Lower lobe of right lung (tissue), 2 donors: ENCODE measurements around the gene RAB11FIP4. TPM values are rescaled to one million over a fixed set of nuclear protein-coding genes. Genes with fewer than 3 reads are reported as not detected.

Experiments used
- ATAC-seq, 2 donors: fragments of 200-7000 bp; cut with Tn5 transposase; one replicate each; pipeline ENCODE4 v1.9.1; 2020 to 2022; ENCODE audit warnings: mild to moderate bottlenecking in 2 of 2, moderate library complexity in 2 of 2
- DNase-seq: peaks from one replicate; pipeline ENCODE4 v3.0.0-alpha.2; 2020
- H3K27ac ChIP-seq: fragments of 200-600 bp; one replicate; pipeline ENCODE4 v1.8.0; 2022
- H3K27me3 ChIP-seq: fragments of 200-600 bp; one replicate; pipeline ENCODE4 v1.8.0; 2022; ENCODE audit warnings: low read depth
- H3K36me3 ChIP-seq: fragments of 200-600 bp; one replicate; pipeline ENCODE4 v1.8.0; 2022; ENCODE audit warnings: mild to moderate bottlenecking
- H3K4me1 ChIP-seq: fragments of 200-600 bp; one replicate; pipeline ENCODE4 v1.8.0; 2022
- H3K4me3 ChIP-seq: fragments of 200-600 bp; one replicate; pipeline ENCODE4 v1.8.0; 2022; ENCODE audit warnings: mild to moderate bottlenecking
- H3K9me3 ChIP-seq: fragments of 200-600 bp; one replicate; pipeline ENCODE4 v1.8.0; 2022
- intact Hi-C: fragments of 100-400 bp; cut with DNase I; formaldehyde crosslinking; loops from one replicate; pipeline ENCODE4 v1.11.0; 2022
- total RNA-seq: library from RNA; stranded (reverse); fragmentation: NEBNext Ultra II Directional; extraction: Animal tissue kit (Norgen Biotek cat#: 25700); gene quantifications from one replicate; pipeline ENCODE4 v1.2.1, GENCODE V29; 2021
- TF ChIP-seq, protein P1 (sequence below): fragments of 200-600 bp; IDR thresholded peaks from one replicate; pipeline ENCODE4 v1.8.0; 2022; ENCODE audit warnings: antibody characterized with exemption, mild to moderate bottlenecking
- donor health status: DM: no; HTN: yes; CAD: no; lungs with severe emphysema.

The RAB11FIP4 gene
- total RNA-seq, 1 donor from 2014 or later, result 15.7 TPM

DNA sequence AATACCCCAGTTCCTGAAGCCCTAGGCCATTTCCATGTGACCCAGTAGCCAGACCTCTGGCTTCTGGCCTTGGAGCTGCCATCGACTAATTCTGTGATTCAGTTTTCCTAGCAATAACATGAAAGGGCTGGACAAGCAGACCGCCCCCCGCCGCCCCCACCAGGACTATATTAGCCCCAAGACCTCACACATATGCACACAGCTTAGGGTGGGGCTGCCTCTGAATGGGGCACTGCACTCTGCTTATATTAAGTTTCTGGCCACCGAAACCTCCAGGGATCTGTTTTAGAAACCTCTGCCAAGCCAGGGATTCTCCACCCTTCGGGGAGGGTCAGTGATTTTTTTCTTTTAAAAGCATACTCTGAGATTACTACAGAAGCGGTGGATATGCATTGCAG is 2.3 kb downstream of the RAB11FIP4 start:
- DNase-seq, result no peak
- no peak overlapping the region for H3K4me3 ChIP-seq
- H3K27ac ChIP-seq, result no peak overlapping the region
- H3K27me3 ChIP-seq, result peaks cover 47% of the 10 kb centered on the region
- no peaks in the 10 kb centered on the region for H3K36me3 ChIP-seq
- TF ChIP-seq, protein P1, sequence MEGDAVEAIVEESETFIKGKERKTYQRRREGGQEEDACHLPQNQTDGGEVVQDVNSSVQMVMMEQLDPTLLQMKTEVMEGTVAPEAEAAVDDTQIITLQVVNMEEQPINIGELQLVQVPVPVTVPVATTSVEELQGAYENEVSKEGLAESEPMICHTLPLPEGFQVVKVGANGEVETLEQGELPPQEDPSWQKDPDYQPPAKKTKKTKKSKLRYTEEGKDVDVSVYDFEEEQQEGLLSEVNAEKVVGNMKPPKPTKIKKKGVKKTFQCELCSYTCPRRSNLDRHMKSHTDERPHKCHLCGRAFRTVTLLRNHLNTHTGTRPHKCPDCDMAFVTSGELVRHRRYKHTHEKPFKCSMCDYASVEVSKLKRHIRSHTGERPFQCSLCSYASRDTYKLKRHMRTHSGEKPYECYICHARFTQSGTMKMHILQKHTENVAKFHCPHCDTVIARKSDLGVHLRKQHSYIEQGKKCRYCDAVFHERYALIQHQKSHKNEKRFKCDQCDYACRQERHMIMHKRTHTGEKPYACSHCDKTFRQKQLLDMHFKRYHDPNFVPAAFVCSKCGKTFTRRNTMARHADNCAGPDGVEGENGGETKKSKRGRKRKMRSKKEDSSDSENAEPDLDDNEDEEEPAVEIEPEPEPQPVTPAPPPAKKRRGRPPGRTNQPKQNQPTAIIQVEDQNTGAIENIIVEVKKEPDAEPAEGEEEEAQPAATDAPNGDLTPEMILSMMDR, result no peak
- intact Hi-C loops, result no loop called here
- no peak for ATAC-seq
- peaks cover 13% of the 10 kb centered on the region for H3K4me1 ChIP-seq
- H3K9me3 ChIP-seq, result no peaks in the 10 kb centered on the region

DNA sequence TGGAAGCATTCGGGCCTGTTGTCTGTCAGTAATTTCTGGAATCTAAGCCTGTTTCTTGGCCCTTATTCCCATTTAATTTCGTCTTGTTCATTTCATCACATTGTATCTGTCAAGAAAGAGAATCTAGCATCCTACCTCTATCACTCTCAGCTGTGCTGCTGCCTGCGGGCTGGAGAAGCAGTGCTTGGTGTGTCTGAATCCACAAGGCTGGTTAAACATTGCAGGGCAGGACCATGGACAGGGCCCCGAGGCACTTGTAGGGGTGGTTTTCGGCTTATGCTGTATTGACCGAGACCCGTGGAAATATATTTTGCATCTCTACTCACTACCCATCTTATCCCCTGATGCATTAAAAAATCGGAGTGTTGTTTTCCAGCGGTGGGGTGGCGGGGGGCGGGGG is 3.1 kb downstream of the RAB11FIP4 start:
- TF ChIP-seq, protein P1, result no peak
- Histone ChIP-seq H3K9me3 (no peaks in the 10 kb centered on the region), H3K27ac (no peak overlapping the region), H3K4me1 (peaks cover 13% of the 10 kb centered on the region), H3K36me3 (no peaks in the 10 kb centered on the region), H3K27me3 (peaks cover 47% of the 10 kb centered on the region), H3K4me3 (no peak overlapping the region)
- DNase-seq, result no peak
- intact Hi-C loops, result no loop called here
- no peak for ATAC-seq

DNA sequence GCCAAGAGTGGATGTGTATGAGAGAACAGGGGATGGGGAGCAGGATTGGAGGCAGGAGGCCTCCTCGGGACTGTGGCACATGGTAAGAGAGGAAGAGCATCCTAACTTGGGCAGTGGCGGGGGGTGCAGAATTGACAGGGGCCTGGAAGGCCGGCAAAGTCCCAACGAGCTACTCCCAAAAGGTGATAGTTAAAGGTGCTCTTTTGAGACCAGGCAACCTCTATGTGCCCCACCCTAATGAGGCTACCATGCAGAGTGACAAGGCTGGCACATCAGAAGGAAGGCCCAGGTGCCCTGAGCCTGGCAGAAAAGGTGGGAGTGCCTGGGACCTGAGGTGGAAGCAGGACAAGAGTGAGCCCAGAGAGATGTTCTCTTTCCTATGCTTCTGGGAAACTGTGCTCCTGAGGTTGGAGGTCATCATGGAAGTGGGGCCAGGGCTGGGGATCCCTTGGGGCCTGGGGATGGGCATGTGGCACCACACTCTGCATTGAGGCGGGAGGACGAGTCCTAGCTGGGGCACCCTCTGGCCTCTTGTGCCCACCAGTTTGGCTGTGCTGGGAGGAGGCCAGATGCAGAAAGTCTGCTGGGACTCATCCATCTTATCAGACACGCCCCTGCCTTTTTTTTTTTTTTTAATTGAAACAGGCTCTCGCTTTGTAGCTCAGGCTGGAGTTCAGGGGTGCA is 5.9 kb downstream of the RAB11FIP4 start:
- Histone ChIP-seq H3K9me3 (no peaks in the 10 kb centered on the region), H3K36me3 (no peaks in the 10 kb centered on the region), H3K27ac (no peak overlapping the region), H3K4me1 (peaks cover 2% of the 10 kb centered on the region), H3K4me3 (no peak overlapping the region), H3K27me3 (peaks cover 22% of the 10 kb centered on the region)
- intact Hi-C loops, result no loop called here
- TF ChIP-seq, protein P1, result no peak
- ATAC-seq (no peak), DNase-seq (no peak)

DNA sequence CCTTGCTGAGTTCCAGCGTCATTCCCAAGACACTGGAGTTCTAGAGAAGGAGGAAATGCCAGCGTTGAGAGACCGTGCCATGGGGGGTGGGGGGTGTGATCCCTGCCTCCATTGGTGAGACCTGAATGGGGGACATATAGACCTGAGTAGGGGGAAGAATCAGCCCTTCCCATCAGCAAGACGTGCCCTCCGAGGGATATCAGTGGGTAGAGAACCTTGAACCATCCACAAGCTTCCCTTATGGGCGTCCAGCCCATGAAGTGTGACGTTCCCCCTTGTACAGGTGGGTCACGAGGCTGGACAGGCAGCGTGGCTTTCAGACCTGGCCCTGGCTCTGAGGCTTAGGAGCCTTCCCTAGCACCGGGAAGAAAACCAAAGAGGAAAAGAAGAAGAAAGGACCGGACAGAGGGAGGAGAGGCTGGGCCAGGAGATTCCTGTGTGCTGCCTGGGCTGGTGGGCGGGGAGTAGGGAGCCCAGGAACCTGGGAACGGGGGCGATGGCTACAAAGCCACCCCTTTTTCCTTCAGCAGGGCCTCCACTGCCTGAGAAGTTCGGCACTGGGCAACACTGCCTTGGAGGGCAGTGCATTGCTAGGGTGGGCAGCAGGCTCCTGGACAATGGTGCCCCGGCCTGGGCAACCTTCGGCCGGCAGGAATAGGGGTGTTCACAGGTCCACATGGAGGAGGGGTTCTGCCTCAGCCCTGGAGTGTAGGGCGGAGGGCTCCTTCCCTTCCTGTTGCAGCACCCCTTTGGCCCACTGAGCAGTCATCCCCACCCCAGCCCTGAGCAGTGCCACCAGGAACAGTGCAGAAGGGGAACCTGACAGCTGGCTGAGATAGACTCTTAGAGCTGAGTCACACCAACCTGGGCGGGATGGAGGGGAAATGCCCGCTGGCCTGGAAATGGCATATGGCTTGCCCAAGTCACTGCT is 7.2 kb downstream of the RAB11FIP4 start:
- H3K9me3 ChIP-seq, result no peaks in the 10 kb centered on the region
- peak; percentile 48 to 61 for ATAC-seq
- intact Hi-C loops, result no loop called here

DNA sequence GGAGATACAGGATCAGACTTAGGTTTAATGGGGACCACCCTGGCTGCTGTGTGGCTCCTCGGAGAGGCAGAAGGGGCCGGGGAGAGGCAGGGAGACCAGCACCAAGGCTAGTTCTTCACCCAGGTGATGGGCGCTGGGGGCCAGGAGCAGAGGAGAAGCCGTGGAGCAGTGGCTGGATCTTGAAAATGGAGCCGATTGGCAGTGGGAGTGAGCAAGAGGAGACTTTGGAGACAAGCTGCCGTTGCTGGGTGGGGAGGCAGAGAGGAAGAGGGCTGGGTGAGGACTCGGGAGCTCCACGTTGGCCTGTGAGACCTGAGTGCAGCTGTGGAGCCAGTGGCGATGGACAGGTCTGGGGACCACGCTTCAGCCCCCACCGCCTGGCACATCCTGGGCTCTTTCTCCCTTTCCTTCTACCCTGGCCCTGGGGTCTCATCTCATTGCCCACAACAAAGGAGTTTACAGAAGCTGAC is 9.0 kb downstream of the RAB11FIP4 start:
- ATAC-seq (no peak), DNase-seq (no peak)
- no peak overlapping the region for H3K4me3 ChIP-seq
- no peaks in the 10 kb centered on the region for H3K4me1 ChIP-seq
- TF ChIP-seq, protein P1, result no peak
- H3K27me3 ChIP-seq, result no peaks in the 10 kb centered on the region
- intact Hi-C loops, result no loop called here
- no peaks in the 10 kb centered on the region for H3K9me3 ChIP-seq
- H3K36me3 ChIP-seq, result no peaks in the 10 kb centered on the region
- no peak overlapping the region for H3K27ac ChIP-seq

More for the DNA sequence above, 7.2 kb downstream of the RAB11FIP4 start:
- no peak overlapping the region for H3K4me3 ChIP-seq
- H3K27ac ChIP-seq, result no peak overlapping the region
- peaks cover 10% of the 10 kb centered on the region for H3K27me3 ChIP-seq
- no peaks in the 10 kb centered on the region for H3K4me1 ChIP-seq
- DNase-seq, result no peak
- H3K36me3 ChIP-seq, result no peaks in the 10 kb centered on the region
- TF ChIP-seq, protein P1, result no peak
